Panc1 (cell line): ENCODE results near the gene FUT8. TPM values are rescaled to one million over a fixed set of nuclear protein-coding genes. Genes with fewer than 3 reads are reported as not detected.

Source experiments
- ATAC-seq: fragments of 200-7000 bp; cut with Tn5 transposase; 2 replicates; pipeline ENCODE4 v1.9.1; 2020; ENCODE audit warnings: mild to moderate bottlenecking, moderate library complexity
- BruUV-seq: library from RNA; stranded (reverse); fragments of 400-500 nt; replicated peaks from 2 replicates; lab custom pipeline; 2021; lab: Mats Ljungman, UMichigan
- CTCF ChIA-PET: fragments of 300-600 bp; sonication (Branson Sonifier 250); formaldehyde crosslinking; loops from one replicate; lab custom pipeline; 2022; ENCODE audit warnings: antibody characterized with exemption; lab: Charles Lee
- POLR2A ChIA-PET: fragments of 300-600 bp; sonication (Branson Sonifier 250); formaldehyde crosslinking; loops from one replicate; lab custom pipeline; 2022; ENCODE audit warnings: antibody characterized with exemption; lab: Charles Lee
- DNase-seq: peaks from one replicate; pipeline ENCODE4 v3.0.0-alpha.2; 2010; ENCODE audit warnings: low read depth, low spot score
- H3K27ac ChIP-seq: 2 replicates; pipeline ENCODE4 v1.5.1; 2011; ENCODE audit warnings: mild to moderate bottlenecking, low read length, inconsistent platforms
- H3K27me3 ChIP-seq: fragments of 200-500 bp; sonication (Bioruptor generic); 2 replicates; pipeline ENCODE4 v1.6.0; 2014; ENCODE audit warnings: low read length, inconsistent platforms; ENCODE audit not compliant: control insufficient read depth, insufficient read depth
- H3K36me3 ChIP-seq: fragments of 200-500 bp; sonication (Bioruptor generic); 2 replicates; pipeline ENCODE4 v1.5.1; 2014; ENCODE audit warnings: inconsistent platforms, mild to moderate bottlenecking, low read length, moderate library complexity; ENCODE audit not compliant: control insufficient read depth, insufficient read depth
- H3K4me1 ChIP-seq: 2 replicates; pipeline ENCODE4 v1.5.1; 2011; ENCODE audit warnings: inconsistent platforms, mild to moderate bottlenecking, low read length, moderate library complexity; ENCODE audit not compliant: control insufficient read depth, insufficient read depth
- H3K4me3 ChIP-seq, 2 experiments: 2 replicates each; pipeline ENCODE4 v1.5.1; 2011 to 2012; ENCODE audit warnings: low read depth in 2 of 2, low read length in 2 of 2, mild to moderate bottlenecking in 2 of 2, inconsistent platforms in 1 of 2, moderate library complexity in 1 of 2
- H3K9me3 ChIP-seq: fragments of 200-500 bp; sonication (Bioruptor generic); 2 replicates; pipeline ENCODE4 v1.5.1; 2014; ENCODE audit warnings: low read depth, mild to moderate bottlenecking, inconsistent platforms, low read length, moderate library complexity; ENCODE audit not compliant: control insufficient read depth, insufficient read depth
- CTCF ChIP-seq: fragments of 450-650 bp; IDR thresholded peaks from 2 replicates; pipeline ENCODE4 v1.5.1; 2017; ENCODE audit warnings: mild to moderate bottlenecking
- POLR2AphosphoS5 ChIP-seq: IDR thresholded peaks from 2 replicates; pipeline ENCODE4 v1.6.1; 2012; ENCODE audit warnings: mild to moderate bottlenecking, low read depth, low read length, moderate library complexity
- REST ChIP-seq, 2 experiments: IDR thresholded peaks; 2 replicates each; pipeline ENCODE4 v1.6.1; 2011 to 2012; ENCODE audit warnings: low read depth in 2 of 2, control low read depth in 1 of 2, low read length in 1 of 2, mild to moderate bottlenecking in 1 of 2, moderate library complexity in 1 of 2; ENCODE audit not compliant: insufficient read depth in 1 of 2
- SIN3A ChIP-seq: IDR thresholded peaks from 2 replicates; pipeline ENCODE4 v1.6.1; 2012; ENCODE audit warnings: low read depth, mild to moderate bottlenecking, low read length, moderate library complexity, borderline replicate concordance; ENCODE audit not compliant: insufficient read depth
- TCF7L2 ChIP-seq: IDR thresholded peaks from 2 replicates; pipeline ENCODE4 v1.6.1; 2011; ENCODE audit warnings: mild to moderate bottlenecking, low read depth, low read length, inconsistent platforms
- in situ Hi-C: cut with HindIII; loops from 2 replicates; pipeline ENCODE4 v1.10.0; 2016; ENCODE audit warnings: low sequenced_read_pairs, low pct_unique_long_range_greater_than_20kb
- intact Hi-C: fragments of 100-400 bp; cut with micrococcal nuclease; formaldehyde crosslinking; loops from one replicate; pipeline ENCODE4 v1.10.0; 2022; ENCODE audit not compliant: unreplicated experiment
- total RNA-seq: library from RNA; stranded (reverse); gene quantifications from one replicate; pipeline ENCODE4 v1.2.1, GENCODE V29; 2021; ENCODE audit not compliant: unreplicated experiment

The FUT8 gene
- total RNA-seq, 1 experiment from 2014 or later = 31.4 TPM

- Histone ChIP-seq H3K36me3 (no peaks in the 10 kb centered on the region), H3K9me3 (no peaks in the 10 kb centered on the region), H3K27me3 (no peaks in the 10 kb centered on the region), H3K4me3 (no peak overlapping the region), H3K4me1 (no peaks in the 10 kb centered on the region), H3K27ac (no peak overlapping the region)
- ChIA-PET POLR2A (no interaction called here), CTCF (no interaction called here)
- DNase-seq (no peak), ATAC-seq (no peak)
- in situ Hi-C loops (no loop called here), intact Hi-C loops (no loop called here)
- TF ChIP-seq POLR2AphosphoS5 = no peak
- no peak for TF ChIP-seq TCF7L2
- TF ChIP-seq REST (IDR thresholded peaks at IDR 0.05; ENCODE audit: insufficient read depth in 1 of 2, low read depth in 2 of 2, low read length in 1 of 2) = no peak
- TF ChIP-seq CTCF = no peak
- TF ChIP-seq SIN3A = no peak
- no TSS peak for BruUV-seq
These were observed 193.9 kb downstream of the FUT8 start for GRCh38 chr14:65606460-65606859.

- in situ Hi-C loops = no loop called here
- no peak for ATAC-seq
- BruUV-seq = no TSS peak
These were observed 200.7 kb downstream of the FUT8 start for GRCh38 chr14:65613131-65613650.

More at GRCh38 chr14:65613131-65613650, 200.7 kb downstream of the FUT8 start:
- H3K4me1 ChIP-seq = no peaks in the 10 kb centered on the region
- H3K27me3 ChIP-seq = no peaks in the 10 kb centered on the region
- no peaks in the 10 kb centered on the region for H3K9me3 ChIP-seq
- intact Hi-C loops = no loop called here
- TF ChIP-seq SIN3A (no peak), TCF7L2 (no peak), CTCF (no peak), POLR2AphosphoS5 (no peak), REST (IDR thresholded peaks at IDR 0.05; ENCODE audit: insufficient read depth in 1 of 2, low read depth in 2 of 2, low read length in 1 of 2) (no peak)
- POLR2A ChIA-PET = no interaction called here
- DNase-seq = no peak
- H3K36me3 ChIP-seq = no peaks in the 10 kb centered on the region
- CTCF ChIA-PET = no interaction called here
- no peak overlapping the region for H3K4me3 ChIP-seq
- no peak overlapping the region for H3K27ac ChIP-seq
